HG03025 (cell line): ENCODE results near the gene TARS2.

Experiments
- ATAC-seq: cut with Tn5 transposase; IDR thresholded peaks from one replicate; pipeline ENCODE4 v1.9.1; 2021; ENCODE audit warnings: mild to moderate bottlenecking, moderate library complexity; ENCODE audit not compliant: unreplicated experiment, low FRiP score

The TARS2 gene

GRCh38 chr1:150555198-150555970 lies 68.2 kb downstream of the TARS2 start:
- no peak for ATAC-seq

- no peak for ATAC-seq
Measured at GRCh38 chr1:150555971-150556865, 69.0 kb downstream of the TARS2 start.

- no peak for ATAC-seq
Measured at GRCh38 chr1:150557065-150557600, 69.9 kb downstream of the TARS2 start.
